Right lobe of liver (tissue), 6 donors: ENCODE data around the gene ASIC2. TPM values are rescaled to one million over a fixed set of nuclear protein-coding genes. Genes with fewer than 3 reads are reported as not detected.

Experiments
- ATAC-seq, 4 donors: fragments of 200-7000 bp; cut with Tn5 transposase; one replicate each; pipeline ENCODE4 v1.9.1; 2020; ENCODE audit warnings: mild to moderate bottlenecking in 4 of 4, moderate library complexity in 4 of 4
- DNase-seq, 3 donors: peaks; one replicate each; pipeline ENCODE4 v3.0.0-alpha.2; 2020
- H3K27ac ChIP-seq, 3 donors: fragments of 200-600 bp; one replicate each; pipeline ENCODE4 v1.8.0; 2022
- H3K27me3 ChIP-seq, 2 donors: fragments of 200-600 bp; one replicate each; pipeline ENCODE4 v1.8.0; 2022
- H3K36me3 ChIP-seq, 4 donors: fragments of 200-600 bp; sonication (generic) in 1 of 4; one replicate each; pipeline versions ENCODE4 v1.5.1 to v1.8.0; 2017 to 2022; ENCODE audit warnings: control low read depth in 1 of 4
- H3K4me1 ChIP-seq, 4 donors: fragments of 200-600 bp; sonication (generic) in 1 of 4; one replicate each; pipeline versions ENCODE4 v1.5.1 to v1.8.0; 2017 to 2022; ENCODE audit warnings: control low read depth in 1 of 4
- H3K4me3 ChIP-seq, 3 donors: fragments of 200-600 bp; one replicate each; pipeline ENCODE4 v1.8.0; 2022
- H3K9me3 ChIP-seq, 4 donors: fragments of 200-600 bp; sonication (generic) in 1 of 4; one replicate each; pipeline versions ENCODE4 v1.5.1 to v1.8.0; 2017 to 2022; ENCODE audit warnings: control low read depth in 1 of 4
- CTCF ChIP-seq, 4 donors: fragments of 200-600 bp in 3 of 4; fragments of 450-650 bp in 1 of 4; IDR thresholded peaks; one replicate each; pipeline versions ENCODE4 v1.5.1 to v1.8.0; 2016 to 2022; ENCODE audit warnings: antibody characterized with exemption in 4 of 4, mild to moderate bottlenecking in 2 of 4
- POLR2A ChIP-seq: fragments of 450-650 bp; IDR thresholded peaks from one replicate; pipeline ENCODE4 v1.6.1; 2017; ENCODE audit warnings: antibody characterized with exemption, mild to moderate bottlenecking
- WGBS: methylation state at CpG from one replicate; pipeline ENCODE4 v1.1.6; 2018; ENCODE audit warnings: low coverage, low lambda C conversion rate; ENCODE audit not compliant: insufficient coverage; ENCODE audit errors: missing lambda C conversion rate; 5-methylcytosine and 5-hydroxymethylcytosine counted together
- intact Hi-C, 2 donors: fragments of 100-400 bp; cut with DNase I; formaldehyde crosslinking; loops; one replicate each; pipeline versions ENCODE4 v1.11.2 to v1.14.1; 2022
- total RNA-seq, 6 experiments: library from RNA; depleted of rRNA in 2 of 6; stranded (reverse); fragments of >200 nt in 2 of 6; fragmentation: NEBNext Ultra II Directional in 3 of 6; extraction: Animal tissue kit (Norgen Biotek cat#: 25700) in 3 of 6; gene quantifications; one replicate each; pipeline versions ENCODE4 v1.1.0 to v1.2.4, GENCODE V29; 2016 to 2023
- donor health status: DM: no; HTN: yes; CAD: no.
- donor health status: DM: no; HTN: no; CAD: no.
- donor health status: DM: no; HTN: no; CAD: no.
- donor health status: DM: no; HTN: yes; CAD: no.
- donor health status: DM: no; HTN: yes; CAD: no.

ASIC2 gene
- total RNA-seq, 6 experiments from 2014 or later = 0.11 to 0.31 (median 0.12) TPM; not detected in 3

GRCh38 chr17:33210285-33210684 lies 82.8 kb downstream of the ASIC2 start:
- no peak for DNase-seq
- 33% methylated on average over 2 of the region's 2 CpGs for WGBS
- TF ChIP-seq CTCF (IDR thresholded peaks at IDR 0.05) (no peak), POLR2A (no peak)
- Histone ChIP-seq H3K9me3 (no peaks in the 10 kb centered on the region), H3K27ac (no peak overlapping the region), H3K4me3 (no peak overlapping the region), H3K27me3 (no peaks in the 10 kb centered on the region), H3K36me3 (no peaks in the 10 kb centered on the region), H3K4me1 (no peaks in the 10 kb centered on the region)
- intact Hi-C loops = no loop called here
- ATAC-seq = no peak

GRCh38 chr17:33209671-33210070 lies 83.4 kb downstream of the ASIC2 start:
- Histone ChIP-seq H3K9me3 (no peaks in the 10 kb centered on the region), H3K27ac (no peak overlapping the region), H3K27me3 (no peaks in the 10 kb centered on the region), H3K4me1 (no peaks in the 10 kb centered on the region), H3K4me3 (no peak overlapping the region), H3K36me3 (no peaks in the 10 kb centered on the region)
- DNase-seq (no peak), ATAC-seq (no peak)
- intact Hi-C loops = no loop called here
- TF ChIP-seq POLR2A (no peak), CTCF (IDR thresholded peaks at IDR 0.05) (no peak)
- 23% methylated on average over 2 of the region's 2 CpGs for WGBS

DNA sequence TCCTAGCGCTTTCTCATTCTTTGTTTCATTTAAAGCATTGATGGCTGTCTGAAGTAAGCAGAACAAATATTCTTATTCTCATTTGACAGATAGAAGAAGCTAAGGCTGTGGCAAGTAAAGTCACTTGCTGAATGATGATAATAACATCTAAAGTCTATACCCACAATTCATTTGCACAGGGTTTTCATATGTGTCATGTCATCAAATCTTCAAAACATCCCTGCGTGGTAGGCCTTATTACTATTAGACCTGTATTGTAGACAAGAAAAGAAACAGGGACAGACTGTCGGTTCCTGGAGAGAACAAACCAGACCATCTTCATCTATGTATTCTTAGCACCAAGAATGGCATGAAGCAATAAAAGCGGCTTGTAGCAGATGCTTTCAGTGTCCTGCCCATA lies 85.9 kb downstream of the ASIC2 start:
- Histone ChIP-seq H3K27me3 (no peaks in the 10 kb centered on the region), H3K4me1 (no peaks in the 10 kb centered on the region), H3K27ac (no peak overlapping the region), H3K36me3 (no peaks in the 10 kb centered on the region), H3K9me3 (no peaks in the 10 kb centered on the region), H3K4me3 (no peak overlapping the region)
- TF ChIP-seq CTCF (IDR thresholded peaks at IDR 0.05) = no peak
- ATAC-seq (no peak), DNase-seq (no peak)
- intact Hi-C loops = no loop called here
- WGBS = 71% methylated on average over 4 of the region's 4 CpGs

- Histone ChIP-seq H3K36me3 (no peaks in the 10 kb centered on the region), H3K27me3 (no peaks in the 10 kb centered on the region), H3K4me1 (no peaks in the 10 kb centered on the region), H3K9me3 (no peaks in the 10 kb centered on the region), H3K4me3 (no peak overlapping the region), H3K27ac (no peak overlapping the region)
- no peak for DNase-seq
- WGBS = 54% methylated on average over 3 of the region's 8 CpGs
- TF ChIP-seq POLR2A = no peak
- TF ChIP-seq CTCF (IDR thresholded peaks at IDR 0.05) = no peak
- intact Hi-C loops = no loop called here
- ATAC-seq = no peak
These were observed 87.5 kb downstream of the ASIC2 start for GRCh38 chr17:33205552-33205951.

DNA sequence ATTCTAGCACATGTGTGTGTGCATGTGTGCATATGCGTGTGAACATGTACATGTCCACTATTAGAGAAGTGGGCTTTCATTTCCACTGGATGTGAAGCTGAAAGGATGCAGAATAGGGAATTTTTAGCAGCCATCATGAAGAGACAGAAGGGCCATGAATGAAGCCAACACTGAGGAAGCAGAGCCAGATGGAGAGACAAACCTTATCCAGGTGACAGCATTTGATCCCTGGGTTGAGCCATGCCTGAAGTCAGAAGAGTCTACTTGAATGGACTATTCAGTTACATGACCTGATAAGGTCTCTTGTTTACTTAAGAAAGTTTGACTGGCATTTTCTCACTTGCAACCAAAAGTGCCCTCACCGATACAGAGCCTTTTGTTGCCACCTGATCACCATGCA lies 88.4 kb downstream of the ASIC2 start:
- intact Hi-C loops = no loop called here
- no peak for ATAC-seq
- H3K9me3 ChIP-seq = no peaks in the 10 kb centered on the region
- WGBS = 67% methylated on average over 2 of the region's 2 CpGs
- TF ChIP-seq CTCF (IDR thresholded peaks at IDR 0.05) = no peak
- TF ChIP-seq POLR2A = no peak
- no peaks in the 10 kb centered on the region for H3K4me1 ChIP-seq
- H3K4me3 ChIP-seq = no peak overlapping the region
- no peak for DNase-seq
- H3K27me3 ChIP-seq = no peaks in the 10 kb centered on the region
- no peaks in the 10 kb centered on the region for H3K36me3 ChIP-seq
- H3K27ac ChIP-seq = no peak overlapping the region
